GM12801 (cell line): ENCODE results near the gene CHST2.

Experiments
- TF ChIP-seq, protein P1 (sequence below): IDR thresholded peaks from one replicate; pipeline ENCODE4 v1.5.1; 2011; ENCODE audit warnings: control low read depth; ENCODE audit not compliant: insufficient read length; ENCODE audit errors: extremely low read depth

The CHST2 gene

DNA sequence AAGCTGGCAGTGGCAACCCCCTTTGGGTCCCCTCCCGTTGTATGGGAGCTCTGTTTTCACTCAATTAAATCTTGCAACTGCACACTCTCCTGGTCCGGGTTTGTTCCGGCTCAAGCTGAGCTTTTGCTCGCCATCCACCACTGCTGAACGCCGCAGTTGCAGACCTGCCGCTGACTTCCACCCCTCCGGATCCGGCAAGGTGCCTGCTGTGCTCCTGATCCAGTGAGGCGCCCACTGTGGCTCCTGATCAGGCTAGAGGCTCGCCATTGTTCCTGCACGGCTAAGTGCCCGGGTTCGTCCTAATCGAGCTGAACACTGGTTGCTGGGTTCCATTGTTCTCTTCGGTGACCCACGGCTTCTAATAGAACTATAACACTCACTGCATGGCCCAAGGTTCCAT, 22.8 kb downstream of the CHST2 start:
- TF ChIP-seq, protein P1, sequence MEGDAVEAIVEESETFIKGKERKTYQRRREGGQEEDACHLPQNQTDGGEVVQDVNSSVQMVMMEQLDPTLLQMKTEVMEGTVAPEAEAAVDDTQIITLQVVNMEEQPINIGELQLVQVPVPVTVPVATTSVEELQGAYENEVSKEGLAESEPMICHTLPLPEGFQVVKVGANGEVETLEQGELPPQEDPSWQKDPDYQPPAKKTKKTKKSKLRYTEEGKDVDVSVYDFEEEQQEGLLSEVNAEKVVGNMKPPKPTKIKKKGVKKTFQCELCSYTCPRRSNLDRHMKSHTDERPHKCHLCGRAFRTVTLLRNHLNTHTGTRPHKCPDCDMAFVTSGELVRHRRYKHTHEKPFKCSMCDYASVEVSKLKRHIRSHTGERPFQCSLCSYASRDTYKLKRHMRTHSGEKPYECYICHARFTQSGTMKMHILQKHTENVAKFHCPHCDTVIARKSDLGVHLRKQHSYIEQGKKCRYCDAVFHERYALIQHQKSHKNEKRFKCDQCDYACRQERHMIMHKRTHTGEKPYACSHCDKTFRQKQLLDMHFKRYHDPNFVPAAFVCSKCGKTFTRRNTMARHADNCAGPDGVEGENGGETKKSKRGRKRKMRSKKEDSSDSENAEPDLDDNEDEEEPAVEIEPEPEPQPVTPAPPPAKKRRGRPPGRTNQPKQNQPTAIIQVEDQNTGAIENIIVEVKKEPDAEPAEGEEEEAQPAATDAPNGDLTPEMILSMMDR = no peak

DNA sequence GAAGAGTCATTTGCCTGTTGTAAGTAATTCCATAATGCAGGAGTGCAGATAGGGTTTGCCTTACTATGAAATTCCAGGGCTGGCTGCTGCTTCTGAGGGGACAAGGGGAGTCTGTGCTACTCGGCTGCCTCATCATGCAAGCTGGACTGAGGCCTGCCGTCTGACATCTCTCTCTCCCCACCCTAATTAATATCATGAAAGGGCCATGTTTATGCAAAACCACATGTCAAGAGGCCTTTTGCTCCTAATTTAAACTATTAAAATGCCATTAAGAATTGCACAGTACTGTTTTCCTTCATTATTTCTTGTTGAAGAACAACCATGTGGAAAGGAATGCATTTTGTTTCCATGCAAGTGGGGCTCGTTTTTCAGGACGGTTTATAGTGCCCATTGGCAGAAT, 26.3 kb downstream of the CHST2 start:
- TF ChIP-seq, protein P1 = no peak

DNA sequence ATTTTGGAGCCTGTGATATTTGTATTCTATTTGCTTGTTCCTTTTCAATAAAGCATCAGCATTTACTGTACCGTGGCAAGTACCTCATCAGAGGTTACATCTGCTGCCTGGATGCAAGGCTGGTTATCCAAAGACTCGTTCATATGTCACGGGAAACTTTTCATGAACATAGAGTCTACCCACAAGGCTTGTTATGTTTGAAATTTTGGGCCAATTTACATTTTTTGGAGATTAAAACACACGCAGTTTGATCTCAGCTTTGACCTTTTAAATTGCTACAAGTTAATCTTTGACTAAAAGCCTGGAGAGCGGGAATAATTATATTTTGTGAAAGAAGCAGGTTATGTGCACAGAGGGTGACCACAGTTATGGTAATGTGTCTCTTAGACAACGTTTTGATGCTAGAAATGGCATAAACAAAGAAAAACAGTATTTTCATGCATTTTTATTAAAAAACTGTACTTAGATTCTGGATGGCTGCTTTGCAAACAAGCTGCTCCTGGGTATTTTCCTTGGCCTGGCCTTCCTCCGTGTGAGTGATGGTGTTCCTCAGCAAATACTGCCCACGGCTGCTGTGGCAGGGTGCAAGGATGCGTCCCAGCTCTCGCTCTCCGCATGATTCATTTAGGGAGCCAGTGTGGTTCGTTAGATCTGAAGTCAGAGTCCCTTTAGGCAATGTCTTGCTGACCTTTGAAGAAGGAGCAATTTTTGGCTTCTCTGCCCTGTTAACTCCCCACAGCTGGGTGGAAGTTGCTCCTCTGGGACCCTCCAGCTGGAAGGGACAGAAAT, 27.1 kb downstream of the CHST2 start:
- TF ChIP-seq, protein P1 = no peak

DNA sequence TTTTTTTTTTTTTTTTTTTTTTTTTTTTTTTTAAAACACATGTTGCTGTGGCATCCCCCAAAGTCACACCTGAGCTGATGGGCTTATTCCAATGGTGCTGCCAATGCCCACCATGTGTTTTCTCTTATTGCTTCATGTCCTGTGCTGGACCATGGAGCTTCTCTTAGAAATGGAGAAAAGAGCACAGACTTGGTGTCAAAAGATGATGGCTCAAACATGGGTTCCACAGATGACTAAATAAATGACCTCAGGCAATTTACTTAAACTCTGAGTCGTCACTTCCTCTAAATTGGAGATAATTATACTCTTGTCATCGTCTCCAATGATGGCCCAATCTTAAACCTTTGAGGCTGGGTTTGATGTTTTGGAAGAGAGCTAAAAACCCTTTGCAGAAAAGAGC, 28.1 kb downstream of the CHST2 start:
- TF ChIP-seq, protein P1 = no peak

DNA sequence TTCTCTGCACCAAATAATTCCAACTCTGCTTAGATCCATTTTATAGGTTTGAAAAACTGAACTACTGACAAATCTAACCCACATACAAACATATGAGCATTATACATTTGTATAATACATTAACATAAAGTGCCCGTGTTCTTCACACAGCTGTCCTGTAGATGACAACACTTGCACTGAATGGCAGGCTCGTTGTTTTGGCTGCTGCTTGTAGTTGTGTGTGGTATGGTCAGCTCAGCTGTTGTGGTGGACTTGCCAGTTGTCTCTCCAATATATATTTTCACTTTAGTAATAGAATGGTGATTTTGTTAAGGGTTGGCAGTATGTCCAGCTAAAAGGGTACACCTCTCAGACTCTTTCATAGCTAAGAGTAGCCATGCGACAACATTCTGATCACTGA, 30.5 kb downstream of the CHST2 start:
- TF ChIP-seq, protein P1 = no peak

DNA sequence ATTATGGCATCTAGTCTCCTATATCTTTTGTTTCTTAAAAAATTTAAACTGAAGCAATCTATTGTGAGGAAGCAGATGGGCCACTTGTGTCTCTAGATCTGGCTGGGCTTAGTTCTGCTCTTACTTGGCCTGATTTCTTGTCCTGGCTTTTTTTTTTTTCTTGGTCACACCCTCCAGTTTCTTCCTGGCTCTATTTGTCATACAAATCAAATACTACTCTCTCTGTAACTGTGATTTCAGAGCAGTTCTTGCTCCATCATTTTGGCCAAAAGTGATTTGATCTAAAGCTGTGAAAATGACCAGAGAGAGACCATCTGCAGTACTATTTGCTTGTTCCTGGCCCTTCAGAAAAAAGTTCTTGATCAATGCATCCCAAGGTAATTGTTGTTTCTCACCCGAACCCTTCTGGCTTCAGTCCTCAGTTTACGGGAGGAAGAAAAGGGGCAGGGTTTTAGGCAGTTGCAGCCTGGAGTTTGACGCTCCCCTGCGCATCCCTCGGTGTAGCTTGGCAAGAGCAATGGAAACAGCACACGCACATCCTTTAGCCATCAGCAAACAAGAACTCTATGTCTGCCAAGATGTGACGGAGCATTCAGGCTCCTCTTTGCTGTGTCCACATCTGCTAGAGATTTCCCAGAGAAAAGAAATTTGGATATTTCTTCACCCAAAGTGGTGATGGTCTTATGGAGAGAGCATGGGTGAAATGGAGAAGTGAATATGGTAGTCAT, 31.6 kb downstream of the CHST2 start:
- TF ChIP-seq, protein P1 = no peak

DNA sequence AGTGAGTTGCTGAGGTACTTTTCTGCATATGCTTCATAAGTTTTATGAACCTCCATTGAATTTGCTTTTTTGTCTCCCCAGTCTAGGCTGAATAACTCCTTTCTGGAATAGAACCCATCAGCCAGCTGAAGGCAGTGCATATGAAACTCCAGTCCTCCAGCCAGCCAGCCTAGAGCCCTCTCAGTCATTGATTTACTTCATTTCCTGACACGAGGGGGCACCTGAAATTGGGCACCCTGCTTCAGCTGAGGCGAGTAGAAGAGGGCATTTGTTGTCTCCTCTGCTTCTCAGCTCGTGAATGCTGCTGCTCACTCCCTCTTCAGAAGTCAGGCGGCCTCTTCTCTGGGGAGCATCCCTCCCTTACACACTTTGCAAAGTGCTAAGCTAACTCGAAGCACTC, 32.5 kb downstream of the CHST2 start:
- TF ChIP-seq, protein P1 = no peak
